NB4 (cell line): ENCODE measurements around the gene GLI3.

Experiments
- POLR2A ChIP-seq: IDR thresholded peaks from 2 replicates; pipeline ENCODE4 v1.6.1; 2011; ENCODE audit warnings: mild to moderate bottlenecking; ENCODE audit not compliant: insufficient read length; ENCODE audit errors: extremely low read depth
- TF ChIP-seq, protein P1 (sequence below): IDR thresholded peaks from one replicate; pipeline ENCODE4 v1.5.1; 2012; ENCODE audit warnings: low read depth, low read length

DNA sequence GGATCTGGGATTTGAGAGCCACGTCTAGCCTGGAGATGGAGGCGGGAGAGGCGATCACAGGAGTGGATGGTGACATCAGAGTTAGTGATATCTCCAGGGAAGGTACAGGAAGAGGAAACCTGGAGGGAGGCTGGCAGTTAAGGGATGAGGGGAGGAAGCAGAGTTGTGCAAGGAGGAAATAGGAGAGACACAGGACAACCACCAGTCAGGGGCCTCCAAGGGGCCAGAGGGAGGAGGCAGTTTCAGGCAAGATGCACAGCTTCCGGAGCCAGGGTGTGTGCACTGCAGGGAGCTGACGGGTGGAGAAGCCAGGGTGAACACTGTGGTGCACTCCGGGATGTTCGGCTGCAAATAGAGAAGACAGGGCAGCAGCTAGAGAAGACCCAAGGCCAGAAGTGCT is 141.2 kb downstream of the GLI3 start:
- TF ChIP-seq POLR2A: no peak
- TF ChIP-seq, protein P1, sequence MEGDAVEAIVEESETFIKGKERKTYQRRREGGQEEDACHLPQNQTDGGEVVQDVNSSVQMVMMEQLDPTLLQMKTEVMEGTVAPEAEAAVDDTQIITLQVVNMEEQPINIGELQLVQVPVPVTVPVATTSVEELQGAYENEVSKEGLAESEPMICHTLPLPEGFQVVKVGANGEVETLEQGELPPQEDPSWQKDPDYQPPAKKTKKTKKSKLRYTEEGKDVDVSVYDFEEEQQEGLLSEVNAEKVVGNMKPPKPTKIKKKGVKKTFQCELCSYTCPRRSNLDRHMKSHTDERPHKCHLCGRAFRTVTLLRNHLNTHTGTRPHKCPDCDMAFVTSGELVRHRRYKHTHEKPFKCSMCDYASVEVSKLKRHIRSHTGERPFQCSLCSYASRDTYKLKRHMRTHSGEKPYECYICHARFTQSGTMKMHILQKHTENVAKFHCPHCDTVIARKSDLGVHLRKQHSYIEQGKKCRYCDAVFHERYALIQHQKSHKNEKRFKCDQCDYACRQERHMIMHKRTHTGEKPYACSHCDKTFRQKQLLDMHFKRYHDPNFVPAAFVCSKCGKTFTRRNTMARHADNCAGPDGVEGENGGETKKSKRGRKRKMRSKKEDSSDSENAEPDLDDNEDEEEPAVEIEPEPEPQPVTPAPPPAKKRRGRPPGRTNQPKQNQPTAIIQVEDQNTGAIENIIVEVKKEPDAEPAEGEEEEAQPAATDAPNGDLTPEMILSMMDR: no peak
